HepG2 (cell line): ENCODE measurements around the gene PARP3. TPM values are rescaled to one million over a fixed set of nuclear protein-coding genes. Genes with fewer than 3 reads are reported as not detected.
A peak's percentile ranks its signal among the peaks of the same experiment; 100 is the strongest.

Source experiments
- AKNA ChIP-seq: sonication (generic); formaldehyde crosslinking; IDR thresholded peaks from 2 replicates; pipeline ENCODE4 v1.4.0; 2020; ENCODE audit warnings: missing genetic modification reagents, borderline replicate concordance
- CREB3 ChIP-seq: sonication (generic); formaldehyde crosslinking; IDR thresholded peaks from 2 replicates; pipeline ENCODE4 v1.5.0; 2020; ENCODE audit warnings: missing genetic modification reagents
- ELF1 ChIP-seq: sonication (generic); formaldehyde crosslinking; IDR thresholded peaks from 2 replicates; pipeline ENCODE4 v1.4.0; 2020; ENCODE audit warnings: missing genetic modification reagents
- FOXK2 ChIP-seq: fragments of 450-650 bp; IDR thresholded peaks from 2 replicates; pipeline ENCODE4 v1.6.1; 2016
- JUNB ChIP-seq: sonication (generic); formaldehyde crosslinking; IDR thresholded peaks from 2 replicates; pipeline ENCODE4 v1.8.0; 2022; ENCODE audit warnings: missing genetic modification reagents, mild to moderate bottlenecking, borderline replicate concordance
- MXD1 ChIP-seq: sonication (generic); formaldehyde crosslinking; IDR thresholded peaks from 2 replicates; pipeline ENCODE4 v1.4.0; 2020; ENCODE audit warnings: mild to moderate bottlenecking, missing genetic modification reagents
- PHF8 ChIP-seq: sonication (generic); formaldehyde crosslinking; IDR thresholded peaks from 2 replicates; pipeline ENCODE4 v1.5.0; 2020; ENCODE audit warnings: missing genetic modification reagents
- SMYD3 ChIP-seq: sonication (generic); formaldehyde crosslinking; IDR thresholded peaks from 2 replicates; pipeline ENCODE4 v1.8.1; 2023; ENCODE audit warnings: mild to moderate bottlenecking, missing genetic modification reagents
- SYNCRIP ChIP-seq: fragments of 200-400 bp; formaldehyde crosslinking; IDR thresholded peaks from 2 replicates; pipeline ENCODE4 v1.6.1; 2018; ENCODE audit warnings: mild to moderate bottlenecking, low read depth, low read length; ENCODE audit not compliant: insufficient read depth
- TRIM24 ChIP-seq: sonication (generic); formaldehyde crosslinking; IDR thresholded peaks from 2 replicates; pipeline ENCODE4 v1.8.0; 2022; ENCODE audit warnings: mild to moderate bottlenecking, missing genetic modification reagents
- ZMYM3 ChIP-seq: sonication (generic); formaldehyde crosslinking; IDR thresholded peaks from 2 replicates; pipeline ENCODE4 v1.5.1; 2020; ENCODE audit warnings: mild to moderate bottlenecking, missing genetic modification reagents
- ZNF121 ChIP-seq: sonication (generic); formaldehyde crosslinking; IDR thresholded peaks from 2 replicates; pipeline ENCODE4 v1.5.0; 2020; ENCODE audit warnings: mild to moderate bottlenecking, missing genetic modification reagents
- ZNF572 ChIP-seq: sonication (generic); formaldehyde crosslinking; IDR thresholded peaks from 2 replicates; pipeline ENCODE4 v1.5.1; 2020; ENCODE audit warnings: mild to moderate bottlenecking, missing genetic modification reagents
- ZNF670 ChIP-seq: sonication (generic); formaldehyde crosslinking; IDR thresholded peaks from 2 replicates; pipeline ENCODE4 v1.8.0; 2022; ENCODE audit warnings: mild to moderate bottlenecking, missing genetic modification reagents, borderline replicate concordance
- ZNF691 ChIP-seq: sonication (generic); formaldehyde crosslinking; IDR thresholded peaks from 2 replicates; pipeline ENCODE4 v1.4.0; 2020; ENCODE audit warnings: missing genetic modification reagents, low read depth, mild to moderate bottlenecking, borderline replicate concordance
- ZNF713 ChIP-seq: sonication (generic); formaldehyde crosslinking; IDR thresholded peaks from 2 replicates; pipeline ENCODE4 v1.4.0; 2020; ENCODE audit warnings: mild to moderate bottlenecking, missing genetic modification reagents
- ZNF784 ChIP-seq: sonication (generic); formaldehyde crosslinking; IDR thresholded peaks from 2 replicates; pipeline ENCODE4 v1.5.1; 2020; ENCODE audit warnings: missing genetic modification reagents, mild to moderate bottlenecking, borderline replicate concordance
- ZXDC ChIP-seq: sonication (generic); formaldehyde crosslinking; IDR thresholded peaks from 2 replicates; pipeline ENCODE4 v1.5.0; 2020; ENCODE audit warnings: mild to moderate bottlenecking, missing genetic modification reagents
- polyA plus RNA-seq, 8 experiments: library from polyadenylated mRNA; depleted of rRNA in 3 of 8; stranded (reverse) in 7 of 8; unstranded in 1 of 8; fragments of >200 nt; fragmentation: Illumina TruSeq in 4 of 8; extraction: Trizol in 4 of 8; gene quantifications; 2 replicates each; pipeline versions ENCODE4 v1.2.1 to v1.2.3, GENCODE V29; 2011 to 2016; ENCODE audit warnings: low read depth in 4 of 8, missing spikeins in 1 of 8, mixed read lengths in 1 of 8; ENCODE audit not compliant: insufficient read depth in 1 of 8
- total RNA-seq, 5 experiments: library from RNA; depleted of rRNA; stranded (reverse); fragments of >200 nt; fragmentation: Illumina TruSeq; extraction: Trizol; gene quantifications; 2 replicates each; pipeline ENCODE4 v1.2.3, GENCODE V29; 2016; ENCODE audit warnings: low read depth in 1 of 5

The PARP3 gene
- total and polyA plus RNA-seq, 2 of the 13 experiments (the other 11 are each of a cell fraction or from before 2014, with no cell fraction given): 11.2 to 21.5 TPM

GRCh38 chr3:51941798-51942602 lies at the start of gene PARP3, which contains the start of gene RRP9 (continued):
- TF ChIP-seq ZNF691 (CRISPR knock-in tag) (peak; percentile 97), TRIM24 (CRISPR knock-in tag) (no peak), SYNCRIP (no peak), ZNF713 (CRISPR knock-in tag) (peak; percentile 94; the same call in 1 of the 2 replicates), MXD1 (CRISPR knock-in tag) (peak; percentile 98), CREB3 (no peak), ELF1 (CRISPR knock-in tag) (peak; percentile 97), ZNF572 (no peak), JUNB (CRISPR knock-in tag) (no peak), FOXK2 (peak; percentile 82), ZNF784 (CRISPR knock-in tag) (no peak), PHF8 (CRISPR knock-in tag) (peak; percentile 83), ZNF670 (CRISPR knock-in tag) (no peak), ZMYM3 (CRISPR knock-in tag) (peak; percentile 60; the same call in 1 of the 2 replicates), ZNF121 (peak; percentile 48; the same call in 1 of the 2 replicates), SMYD3 (CRISPR knock-in tag) (no peak), ZXDC (CRISPR knock-in tag) (no peak; the same call in 1 of the 2 replicates), AKNA (0 out of 2 replicates have a peak, but pooled peaks have one; percentile 15)
